ENCODE results near the gene MPO. TPM values are rescaled to one million over a fixed set of nuclear protein-coding genes. Genes with fewer than 3 reads are reported as not detected.

Gene MPO
- total RNA-seq, 4 donors from 2014 or later: 0.19 to 0.84 TPM; not detected in 2

- DNase-seq (ENCODE audit: low spot score) (no peak), ATAC-seq (ENCODE audit: low FRiP score) (no peak)
- TF ChIP-seq CTCF (IDR thresholded peaks at IDR 0.05): no peak
Measured at GRCh38 chr17:58229881-58230280, 50.9 kb downstream of the MPO start.

- no peak for TF ChIP-seq CTCF (IDR thresholded peaks at IDR 0.05)
- ATAC-seq (ENCODE audit: low FRiP score): no peak
- DNase-seq (ENCODE audit: low spot score): no peak
Measured at GRCh38 chr17:58229384-58229783, 51.4 kb downstream of the MPO start.

- DNase-seq (ENCODE audit: low spot score) (no peak), ATAC-seq (ENCODE audit: low FRiP score) (no peak)
- TF ChIP-seq CTCF (IDR thresholded peaks at IDR 0.05): no peak
Measured at GRCh38 chr17:58228679-58229078, 52.1 kb downstream of the MPO start.

- TF ChIP-seq CTCF (IDR thresholded peaks at IDR 0.05): no peak
- ATAC-seq (ENCODE audit: low FRiP score) (no peak), DNase-seq (ENCODE audit: low spot score) (no peak)
Measured at GRCh38 chr17:58227733-58228132, 53.0 kb downstream of the MPO start.

- ATAC-seq (ENCODE audit: low FRiP score): no peak
- TF ChIP-seq CTCF (IDR thresholded peaks at IDR 0.05): no peak
- no peak for DNase-seq (ENCODE audit: low spot score)
Measured at GRCh38 chr17:58224315-58224714, 56.4 kb downstream of the MPO start.

Other genes starting within 250 kb of the MPO start
- 10 to 100 TPM; 15.8 to 22.5 (median 20.7) TPM for gene DYNLL2, start 197.5 kb downstream of the MPO start, total RNA-seq
- not detected for gene OR4D1, start 132.6 kb downstream of the MPO start, total RNA-seq
- not detected for gene OR4D2, start 114.0 kb downstream of the MPO start, total RNA-seq
- gene EPX, start 88.2 kb downstream of the MPO start, total RNA-seq: not detected
- 1 to 10 TPM; 3.7 to 9.9 (median 6.0) TPM for gene MKS1, start 61.7 kb downstream of the MPO start, total RNA-seq
- under 1 TPM in 1 of 4 donors, not detected in 3; 0.46 TPM for gene LPO, start 42.4 kb downstream of the MPO start, total RNA-seq
- gene TSPOAP1, start 47.9 kb upstream of the MPO start, total RNA-seq: 10 to 100 TPM in 1 of 4 donors, 1 to 10 TPM in 3; 1.9 to 13.6 (median 5.4) TPM
- 10 to 100 TPM; 42.1 to 49.2 (median 47.3) TPM for gene SUPT4H1, start 71.3 kb upstream of the MPO start, total RNA-seq
- under 1 TPM in 2 of 4 donors, not detected in 2; 0.19 to 0.28 TPM for gene RNF43, start 136.6 kb upstream of the MPO start, total RNA-seq
- gene HSF5, start 207.5 kb upstream of the MPO start, total RNA-seq: under 1 TPM in 2 of 4 donors, not detected in 2; 0.13 to 0.24 TPM
- 10 to 100 TPM; 24.3 to 40.1 (median 32.3) TPM for gene MTMR4, start 233.7 kb upstream of the MPO start, total RNA-seq